Posterior cingulate gyrus (tissue), 11 donors: Measurements from ENCODE around the gene NDST4.

Source experiments
- DNase-seq, 10 donors: peaks; one replicate each; pipeline versions ENCODE4 v3.0.0 to v3.0.0-alpha.2; 2020 to 2021; ENCODE audit warnings: mixed read lengths in 3 of 10
- intact Hi-C: fragments of 100-400 bp; cut with DNase I; formaldehyde crosslinking; loops from one replicate; pipeline ENCODE4 v1.15.1; 2023

Gene NDST4

GRCh38 chr4:114811564-114812301, 301.7 kb downstream of the NDST4 start:
- DNase-seq: no peak
- intact Hi-C loops: no loop called here

GRCh38 chr4:114807759-114808404, 305.5 kb downstream of the NDST4 start:
- intact Hi-C loops: no loop called here
- DNase-seq: peak in 3 of 10 donors; percentile 18 to 51 (median 21)

- DNase-seq: peak in 2 of 10 donors; percentile 33 to 49
- intact Hi-C loops: no loop called here
These were observed 306.1 kb downstream of the NDST4 start for GRCh38 chr4:114807357-114807756.

GRCh38 chr4:114791976-114792375, 321.4 kb downstream of the NDST4 start:
- no peak for DNase-seq
- intact Hi-C loops: no loop called here

GRCh38 chr4:114785570-114785969, 327.9 kb downstream of the NDST4 start:
- intact Hi-C loops: no loop called here
- no peak for DNase-seq

- no peak for DNase-seq
- intact Hi-C loops: no loop called here
These were observed 330.2 kb downstream of the NDST4 start for GRCh38 chr4:114783215-114783595.

GRCh38 chr4:114782415-114783214, 330.8 kb downstream of the NDST4 start:
- intact Hi-C loops: no loop called here
- no peak for DNase-seq

- no peak for DNase-seq
These were observed 333.2 kb downstream of the NDST4 start for GRCh38 chr4:114780205-114780604.

More at GRCh38 chr4:114780205-114780604, 333.2 kb downstream of the NDST4 start:
- intact Hi-C loops: no loop called here
